H9 (cell line): ENCODE data around the gene EDAR. TPM values are rescaled to one million over a fixed set of nuclear protein-coding genes. Genes with fewer than 3 reads are reported as not detected.

Experiments
- DNase-seq: peaks from one replicate; pipeline ENCODE4 v3.0.0-alpha.2; 2017
- H2AFZ ChIP-seq: one replicate; pipeline ENCODE4 v1.6.1; 2013; ENCODE audit warnings: mild to moderate bottlenecking, low read length, control low read depth, moderate library complexity
- H2AK5ac ChIP-seq: 2 replicates; pipeline ENCODE4 v1.6.1; 2013; ENCODE audit warnings: low read length, control low read depth, mixed read lengths; ENCODE audit not compliant: insufficient read length
- H2BK120ac ChIP-seq: one replicate; pipeline ENCODE4 v1.6.1; 2013; ENCODE audit warnings: low read depth, mild to moderate bottlenecking, low read length, control low read depth, inconsistent platforms; ENCODE audit not compliant: poor library complexity, severe bottlenecking
- H2BK12ac ChIP-seq: 2 replicates; pipeline ENCODE4 v1.6.1; 2013; ENCODE audit warnings: low read length, control low read depth, mixed read lengths, low read depth; ENCODE audit not compliant: insufficient read length
- H2BK15ac ChIP-seq: 2 replicates; pipeline ENCODE4 v1.6.1; 2013; ENCODE audit warnings: low read depth, low read length, control low read depth
- H2BK20ac ChIP-seq: one replicate; pipeline ENCODE4 v1.6.1; 2013; ENCODE audit warnings: low read depth, mild to moderate bottlenecking, low read length, control low read depth, inconsistent platforms; ENCODE audit not compliant: poor library complexity, severe bottlenecking
- H2BK5ac ChIP-seq: 2 replicates; pipeline ENCODE4 v1.6.1; 2013; ENCODE audit warnings: low read length, control low read depth, mixed read lengths; ENCODE audit not compliant: insufficient read length
- H3K14ac ChIP-seq: 2 replicates; pipeline ENCODE4 v1.6.1; 2013; ENCODE audit warnings: low read length, control low read depth; ENCODE audit not compliant: insufficient read depth
- H3K18ac ChIP-seq: 2 replicates; pipeline ENCODE4 v1.6.1; 2013; ENCODE audit warnings: low read depth, mild to moderate bottlenecking, mixed read lengths, low read length, control low read depth; ENCODE audit not compliant: insufficient read length
- H3K23ac ChIP-seq: 2 replicates; pipeline ENCODE4 v1.6.1; 2013; ENCODE audit warnings: low read length, control low read depth, mixed read lengths, low read depth; ENCODE audit not compliant: insufficient read length
- H3K23me2 ChIP-seq: 2 replicates; pipeline ENCODE4 v1.6.1; 2013; ENCODE audit warnings: low read depth, mild to moderate bottlenecking, mixed read lengths, low read length, control low read depth; ENCODE audit not compliant: insufficient read length, poor library complexity, severe bottlenecking
- H3K27ac ChIP-seq: 2 replicates; pipeline ENCODE4 v1.5.1; 2013; ENCODE audit warnings: low read length, control low read depth, mixed read lengths, low read depth; ENCODE audit not compliant: insufficient read length
- H3K27me3 ChIP-seq: 2 replicates; pipeline ENCODE4 v1.6.1; 2013; ENCODE audit warnings: low read length, control low read depth, inconsistent platforms; ENCODE audit not compliant: insufficient read depth
- H3K4ac ChIP-seq: 2 replicates; pipeline ENCODE4 v1.6.1; 2013; ENCODE audit warnings: low read depth, mild to moderate bottlenecking, control low read depth, inconsistent platforms, low read length, moderate library complexity
- H3K4me1 ChIP-seq: 2 replicates; pipeline ENCODE4 v1.6.1; 2013; ENCODE audit warnings: low read length, control low read depth, inconsistent platforms; ENCODE audit not compliant: insufficient read depth
- H3K4me2 ChIP-seq: 2 replicates; pipeline ENCODE4 v1.6.1; 2013; ENCODE audit warnings: low read length, control low read depth, mixed read lengths; ENCODE audit not compliant: insufficient read length, insufficient read depth
- H3K56ac ChIP-seq: 2 replicates; pipeline ENCODE4 v1.6.1; 2013; ENCODE audit warnings: low read depth, mild to moderate bottlenecking, mixed read lengths, low read length, control low read depth; ENCODE audit not compliant: insufficient read length
- H3K79me1 ChIP-seq: 2 replicates; pipeline ENCODE4 v1.6.1; 2013; ENCODE audit warnings: low read depth, mild to moderate bottlenecking, moderate library complexity, low read length, control low read depth, inconsistent platforms; ENCODE audit not compliant: insufficient read depth, poor library complexity, severe bottlenecking
- H3K79me2 ChIP-seq: 2 replicates; pipeline ENCODE4 v1.6.1; 2013; ENCODE audit warnings: low read length, control low read depth, inconsistent platforms; ENCODE audit not compliant: insufficient read depth
- H3K9ac ChIP-seq: 2 replicates; pipeline ENCODE4 v1.6.1; 2013; ENCODE audit warnings: low read length, control low read depth, mixed read lengths; ENCODE audit not compliant: insufficient read length; ENCODE audit errors: extremely low read depth
- H3K9me3 ChIP-seq: one replicate; pipeline ENCODE4 v1.6.1; 2013; ENCODE audit warnings: low read depth, low read length, inconsistent platforms; ENCODE audit not compliant: control insufficient read depth
- H3T11ph ChIP-seq: one replicate; pipeline ENCODE4 v1.6.1; 2013; ENCODE audit warnings: mild to moderate bottlenecking, low read length, control low read depth, inconsistent platforms
- H4K20me1 ChIP-seq: one replicate; pipeline ENCODE4 v1.6.1; 2013; ENCODE audit not compliant: control insufficient read depth, insufficient read length, insufficient read depth
- H4K5ac ChIP-seq: 2 replicates; pipeline ENCODE4 v1.6.1; 2013; ENCODE audit warnings: low read depth, mild to moderate bottlenecking, mixed read lengths, low read length, control low read depth; ENCODE audit not compliant: insufficient read length
- H4K8ac ChIP-seq: replicated peaks from 2 replicates; pipeline ENCODE4 v1.6.1; 2013; ENCODE audit warnings: low read length, control low read depth, mixed read lengths, low read depth; ENCODE audit not compliant: insufficient read length
- H4K91ac ChIP-seq: 2 replicates; pipeline ENCODE4 v1.6.1; 2013; ENCODE audit warnings: low read depth, mild to moderate bottlenecking, moderate library complexity, mixed read lengths, low read length, control low read depth; ENCODE audit not compliant: insufficient read length
- H3K27ac Mint-ChIP-seq, 3 experiments: 2 replicates in 2 of 3; 3 replicates in 1 of 3; pipeline ENCODE4 v1.8.0; 2020 to 2021; ENCODE audit warnings: mixed read lengths in 3 of 3, mild to moderate bottlenecking in 1 of 3, moderate library complexity in 1 of 3
- H3K27me3 Mint-ChIP-seq: 2 replicates; pipeline ENCODE4 v1.8.0; 2021; ENCODE audit warnings: low read depth, mild to moderate bottlenecking, moderate library complexity, mixed read lengths
- H3K36me3 Mint-ChIP-seq, 3 experiments: 2 replicates in 2 of 3; 3 replicates in 1 of 3; pipeline ENCODE4 v1.8.0; 2020 to 2021; ENCODE audit warnings: low read depth in 3 of 3, mixed read lengths in 3 of 3; ENCODE audit not compliant: insufficient read depth in 1 of 3
- H3K4me1 Mint-ChIP-seq, 2 experiments: 2 replicates each; pipeline ENCODE4 v1.8.0; 2020; ENCODE audit warnings: mixed read lengths in 2 of 2
- H3K4me3 Mint-ChIP-seq, 2 experiments: 2 replicates in 1 of 2; 3 replicates in 1 of 2; pipeline ENCODE4 v1.8.0; 2020 to 2021; ENCODE audit warnings: mild to moderate bottlenecking in 2 of 2, mixed read lengths in 2 of 2, moderate library complexity in 1 of 2
- H3K9me3 Mint-ChIP-seq, 2 experiments: 2 replicates in 1 of 2; 3 replicates in 1 of 2; pipeline ENCODE4 v1.8.0; 2020; ENCODE audit warnings: mild to moderate bottlenecking in 2 of 2, mixed read lengths in 2 of 2, moderate library complexity in 1 of 2
- WGBS: extraction: QIAGEN DNeasy Blood & Tissue Kit; methylation state at CpG from one replicate; pipeline ENCODE4 v1.1.7; 2013; ENCODE audit warnings: missing lambda C conversion rate, low lambda C conversion rate, mixed read lengths; ENCODE audit not compliant: insufficient read length; ENCODE audit errors: extremely low coverage; 5-methylcytosine and 5-hydroxymethylcytosine counted together
- total RNA-seq: library from RNA; stranded (reverse); gene quantifications from 2 replicates; pipeline ENCODE4 v1.2.1, GENCODE V29; 2021
- TF ChIP-seq, protein P1 (sequence below): fragments of 200-600 bp; sonication (generic); conservative IDR thresholded peaks from 3 replicates; pipeline ENCODE4 v1.8.0; 2021; ENCODE audit warnings: antibody characterized with exemption, mild to moderate bottlenecking

Gene EDAR
- total RNA-seq, 1 experiment from 2014 or later = not detected

DNA sequence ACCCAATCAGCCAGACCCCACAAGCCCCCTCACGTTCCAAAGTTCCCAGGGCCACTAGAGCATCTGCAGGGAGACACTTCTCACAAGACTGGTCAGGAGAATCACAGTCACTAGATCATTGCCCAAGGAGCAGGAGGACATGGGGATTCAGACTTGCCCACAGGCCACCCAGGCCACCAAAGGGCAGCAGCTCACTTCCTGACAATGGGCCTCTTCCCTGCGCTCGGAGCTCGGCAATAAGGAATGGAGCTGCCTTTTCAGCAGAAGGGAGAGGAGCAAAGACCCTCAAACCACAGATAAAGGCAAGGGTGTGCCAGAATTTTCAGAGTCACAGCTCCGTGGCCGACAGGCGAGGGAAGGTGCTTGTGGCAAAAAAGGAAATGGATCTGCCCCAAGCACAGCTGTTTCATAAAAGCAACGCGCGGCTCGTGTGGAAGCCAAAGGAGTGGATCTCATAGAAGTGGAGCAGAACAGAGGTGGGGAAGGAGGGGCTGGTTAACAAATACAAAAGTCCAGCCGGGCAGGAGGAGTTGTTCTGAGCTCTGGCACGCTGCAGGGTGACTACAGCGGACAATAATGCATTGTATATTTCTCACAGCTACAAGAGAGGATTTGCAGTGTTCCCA, 72.1 kb downstream of the EDAR start:
- Mint-ChIP-seq H3K4me3 (no peak overlapping the region), H3K27me3 (peaks cover 2% of the 10 kb centered on the region; the same call in 1 of the 2 replicates), H3K36me3 (no peaks in the 10 kb centered on the region), H3K27ac (no peak overlapping the region; a peak in 1 of 7 replicates), H3K9me3 (no peaks in the 10 kb centered on the region), H3K4me1 (peaks cover 0 to 12% of the 10 kb centered on the region in 2 experiments; a peak in 1 of 4 replicates)
- no peak overlapping the region for H2AK5ac ChIP-seq
- H3K18ac ChIP-seq = no peak overlapping the region
- H3K4me1 ChIP-seq = no peaks in the 10 kb centered on the region
- H2BK5ac ChIP-seq = no peak overlapping the region
- no peak overlapping the region for H2BK20ac ChIP-seq
- H4K91ac ChIP-seq = no peak overlapping the region
- H3K23ac ChIP-seq = no peak overlapping the region
- H3K56ac ChIP-seq = no peak overlapping the region
- H3K27me3 ChIP-seq = no peaks in the 10 kb centered on the region
- no peaks in the 10 kb centered on the region for H3K9me3 ChIP-seq
- no peak overlapping the region for H3K27ac ChIP-seq
- no peak overlapping the region for H3T11ph ChIP-seq
- no peaks in the 10 kb centered on the region for H3K79me2 ChIP-seq
- no peak overlapping the region for H2BK120ac ChIP-seq
- no peak overlapping the region for H4K5ac ChIP-seq
- H2AFZ ChIP-seq = no peak overlapping the region
- TF ChIP-seq, protein P1, sequence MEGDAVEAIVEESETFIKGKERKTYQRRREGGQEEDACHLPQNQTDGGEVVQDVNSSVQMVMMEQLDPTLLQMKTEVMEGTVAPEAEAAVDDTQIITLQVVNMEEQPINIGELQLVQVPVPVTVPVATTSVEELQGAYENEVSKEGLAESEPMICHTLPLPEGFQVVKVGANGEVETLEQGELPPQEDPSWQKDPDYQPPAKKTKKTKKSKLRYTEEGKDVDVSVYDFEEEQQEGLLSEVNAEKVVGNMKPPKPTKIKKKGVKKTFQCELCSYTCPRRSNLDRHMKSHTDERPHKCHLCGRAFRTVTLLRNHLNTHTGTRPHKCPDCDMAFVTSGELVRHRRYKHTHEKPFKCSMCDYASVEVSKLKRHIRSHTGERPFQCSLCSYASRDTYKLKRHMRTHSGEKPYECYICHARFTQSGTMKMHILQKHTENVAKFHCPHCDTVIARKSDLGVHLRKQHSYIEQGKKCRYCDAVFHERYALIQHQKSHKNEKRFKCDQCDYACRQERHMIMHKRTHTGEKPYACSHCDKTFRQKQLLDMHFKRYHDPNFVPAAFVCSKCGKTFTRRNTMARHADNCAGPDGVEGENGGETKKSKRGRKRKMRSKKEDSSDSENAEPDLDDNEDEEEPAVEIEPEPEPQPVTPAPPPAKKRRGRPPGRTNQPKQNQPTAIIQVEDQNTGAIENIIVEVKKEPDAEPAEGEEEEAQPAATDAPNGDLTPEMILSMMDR = no peak
- H3K14ac ChIP-seq = peak overlapping the region; percentile 53; the same call in 1 of the 2 replicates
- H3K4ac ChIP-seq = no peak overlapping the region
- H3K4me2 ChIP-seq = no peak overlapping the region
- H3K9ac ChIP-seq = no peak overlapping the region
- DNase-seq = peak; percentile 14
- H2BK15ac ChIP-seq = no peak overlapping the region
- no peaks in the 10 kb centered on the region for H4K20me1 ChIP-seq
- H3K23me2 ChIP-seq = no peaks in the 10 kb centered on the region
- WGBS = no CpG with 5 or more reads among the region's 14 CpGs
- H4K8ac ChIP-seq = no peak overlapping the region
- no peaks in the 10 kb centered on the region for H3K79me1 ChIP-seq
- no peak overlapping the region for H2BK12ac ChIP-seq
